ENCODE measurements around the gene SAMD4A. TPM values are rescaled to one million over a fixed set of nuclear protein-coding genes. Genes with fewer than 3 reads are reported as not detected.

Gene SAMD4A
- total and polyA plus RNA-seq, 8 donors: 2.5 to 67.4 (median 15.9) TPM

GRCh38 chr14:54627219-54627539, 60.3 kb downstream of the SAMD4A start:
- no peak for TF ChIP-seq EP300 (IDR thresholded peaks at IDR 0.05)
- TF ChIP-seq POLR2A (IDR thresholded peaks at IDR 0.05): no peak
- no peak for TF ChIP-seq POLR2AphosphoS5 (IDR thresholded peaks at IDR 0.05)
- TF ChIP-seq, protein P1, sequence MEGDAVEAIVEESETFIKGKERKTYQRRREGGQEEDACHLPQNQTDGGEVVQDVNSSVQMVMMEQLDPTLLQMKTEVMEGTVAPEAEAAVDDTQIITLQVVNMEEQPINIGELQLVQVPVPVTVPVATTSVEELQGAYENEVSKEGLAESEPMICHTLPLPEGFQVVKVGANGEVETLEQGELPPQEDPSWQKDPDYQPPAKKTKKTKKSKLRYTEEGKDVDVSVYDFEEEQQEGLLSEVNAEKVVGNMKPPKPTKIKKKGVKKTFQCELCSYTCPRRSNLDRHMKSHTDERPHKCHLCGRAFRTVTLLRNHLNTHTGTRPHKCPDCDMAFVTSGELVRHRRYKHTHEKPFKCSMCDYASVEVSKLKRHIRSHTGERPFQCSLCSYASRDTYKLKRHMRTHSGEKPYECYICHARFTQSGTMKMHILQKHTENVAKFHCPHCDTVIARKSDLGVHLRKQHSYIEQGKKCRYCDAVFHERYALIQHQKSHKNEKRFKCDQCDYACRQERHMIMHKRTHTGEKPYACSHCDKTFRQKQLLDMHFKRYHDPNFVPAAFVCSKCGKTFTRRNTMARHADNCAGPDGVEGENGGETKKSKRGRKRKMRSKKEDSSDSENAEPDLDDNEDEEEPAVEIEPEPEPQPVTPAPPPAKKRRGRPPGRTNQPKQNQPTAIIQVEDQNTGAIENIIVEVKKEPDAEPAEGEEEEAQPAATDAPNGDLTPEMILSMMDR (IDR thresholded peaks at IDR 0.05): no peak
- no peak for DNase-seq
- intact Hi-C loops (cut with DNase I; ENCODE audit: low total_unique reads): no loop called here
- peaks cover 5 to 62% (median 36%) of the 10 kb centered on the region in 4 donors for H3K4me1 ChIP-seq
- H3K27ac ChIP-seq: peak overlapping the region in 4 of 5 donors; percentile 73 to 82 (median 78)
- 45 to 72% (median 66%) methylated on average over 4 of the region's 4 CpGs for WGBS, 5 donors
- H3K36me3 ChIP-seq: no peaks in the 10 kb centered on the region
- no peaks in the 10 kb centered on the region for H3K27me3 ChIP-seq
- peak overlapping the region in 2 of 4 donors; percentile 5 to 19 for H3K4me3 ChIP-seq
- no peaks in the 10 kb centered on the region for H3K9me3 ChIP-seq

- Histone ChIP-seq H3K4me3 (peak overlapping the region in 3 of 4 donors; percentile 5 to 22 (median 19)), H3K9me3 (no peaks in the 10 kb centered on the region), H3K27ac (peak overlapping the region; percentile 18 to 82 (median 74)), H3K27me3 (no peaks in the 10 kb centered on the region), H3K36me3 (no peaks in the 10 kb centered on the region), H3K4me1 (peaks cover 5 to 57% (median 34%) of the 10 kb centered on the region in 4 donors)
- WGBS, 5 donors: 52 to 71% (median 62%) methylated on average over 13 of the region's 13 CpGs
- intact Hi-C loops (cut with DNase I; ENCODE audit: low total_unique reads): no loop called here
- peak in 1 of 2 donors; percentile 88 for DNase-seq
- TF ChIP-seq, protein P1 (IDR thresholded peaks at IDR 0.05): no peak
- TF ChIP-seq POLR2A (IDR thresholded peaks at IDR 0.05) (no peak), EP300 (IDR thresholded peaks at IDR 0.05) (no peak), POLR2AphosphoS5 (IDR thresholded peaks at IDR 0.05) (no peak)
Observed at GRCh38 chr14:54627540-54628363, 60.8 kb downstream of the SAMD4A start.

DNA sequence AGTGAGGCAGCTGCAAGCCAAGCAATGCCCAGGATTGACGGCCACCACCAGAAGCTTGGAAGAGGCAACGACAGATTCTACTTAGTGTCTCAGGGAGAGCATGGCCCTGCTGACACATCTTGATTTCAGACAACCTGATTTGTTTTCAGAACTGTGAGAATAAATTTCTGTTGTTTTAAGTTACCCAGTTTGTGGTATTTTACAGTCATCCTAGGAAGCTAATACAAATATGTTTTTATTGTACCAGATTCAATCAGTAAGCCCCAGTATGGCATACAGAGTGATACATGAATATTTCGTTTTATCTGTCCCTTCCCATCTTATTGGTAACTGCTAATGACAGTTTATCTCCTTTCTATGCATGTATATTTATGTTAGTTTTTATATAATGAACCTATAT, 62.3 kb downstream of the SAMD4A start:
- no peak for TF ChIP-seq POLR2AphosphoS5 (IDR thresholded peaks at IDR 0.05)
- TF ChIP-seq EP300 (IDR thresholded peaks at IDR 0.05): no peak
- TF ChIP-seq, protein P1 (IDR thresholded peaks at IDR 0.05): no peak
- TF ChIP-seq POLR2A (IDR thresholded peaks at IDR 0.05): no peak
- Histone ChIP-seq H3K36me3 (no peaks in the 10 kb centered on the region), H3K9me3 (no peaks in the 10 kb centered on the region), H3K4me3 (no peak overlapping the region), H3K27me3 (no peaks in the 10 kb centered on the region), H3K27ac (peak overlapping the region in 2 of 5 donors; percentile 82), H3K4me1 (peaks cover 5 to 52% (median 33%) of the 10 kb centered on the region in 4 donors)
- WGBS, 5 donors: 86 to 96% (median 89%) methylated on average over 3 of the region's 3 CpGs
- DNase-seq: no peak
- intact Hi-C loops (cut with DNase I; ENCODE audit: low total_unique reads): no loop called here

DNA sequence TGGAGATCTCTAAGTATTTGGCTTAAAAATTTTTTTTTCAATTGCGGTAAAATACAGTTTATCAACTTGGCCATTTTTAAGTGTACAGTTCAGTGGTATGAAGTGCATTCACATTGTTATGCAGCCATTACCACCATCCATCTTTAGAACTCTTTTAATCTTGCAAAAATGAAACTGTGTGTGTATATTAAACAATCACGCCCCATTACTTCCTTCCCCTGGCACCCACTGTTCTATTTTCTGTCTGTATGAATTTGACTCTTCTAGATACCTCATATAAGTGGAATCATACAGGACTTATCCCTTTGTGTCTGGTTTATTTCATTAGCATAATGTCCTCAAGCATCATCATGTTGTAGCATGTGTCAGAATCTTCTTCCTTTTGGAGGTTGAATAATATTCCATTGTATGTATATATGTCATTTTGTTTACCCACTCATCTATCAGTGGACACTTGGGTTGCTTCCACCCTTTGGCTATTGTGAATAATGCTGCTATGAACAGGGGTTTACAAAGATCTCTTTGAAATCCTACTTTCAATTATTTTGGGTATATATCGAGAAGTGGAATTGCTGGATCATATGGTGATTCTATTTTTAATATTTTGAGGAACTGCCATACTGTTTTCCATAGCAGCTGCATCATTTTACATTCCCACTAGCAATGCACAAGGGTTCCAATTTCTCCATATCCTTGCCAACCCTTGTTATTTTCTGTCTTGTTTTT, 62.9 kb downstream of the SAMD4A start:
- intact Hi-C loops (cut with DNase I; ENCODE audit: low total_unique reads): loop anchor here (10.0 kb wide), 1 partner anchor 45 kb away; no protein-coding TSS in a partner anchor
- Histone ChIP-seq H3K36me3 (no peaks in the 10 kb centered on the region), H3K27me3 (no peaks in the 10 kb centered on the region), H3K4me3 (no peak overlapping the region), H3K27ac (peak overlapping the region in 1 of 5 donors; percentile 82), H3K4me1 (peaks cover 5 to 48% (median 32%) of the 10 kb centered on the region in 4 donors), H3K9me3 (no peaks in the 10 kb centered on the region)
- 46 to 65% (median 55%) methylated on average over 3 of the region's 3 CpGs for WGBS, 5 donors
- no peak for DNase-seq
- no peak for TF ChIP-seq EP300 (IDR thresholded peaks at IDR 0.05)
- TF ChIP-seq POLR2AphosphoS5 (IDR thresholded peaks at IDR 0.05): no peak
- no peak for TF ChIP-seq POLR2A (IDR thresholded peaks at IDR 0.05)
- TF ChIP-seq, protein P1 (IDR thresholded peaks at IDR 0.05): no peak

Measured in stomach (tissue), 9 donors.